ENCODE results near the gene CFB. TPM values are rescaled to one million over a fixed set of nuclear protein-coding genes. Genes with fewer than 3 reads are reported as not detected.
"Not testable (repeated sequence)": the region's sequence is repeated elsewhere in the genome, so short reads cannot be mapped to it uniquely, and the experiment has no call there.

The CFB gene
- total and polyA plus RNA-seq, 2 of the 13 experiments (the other 11 are each of a cell fraction or from before 2014, with no cell fraction given): 171 to 513 TPM

DNA sequence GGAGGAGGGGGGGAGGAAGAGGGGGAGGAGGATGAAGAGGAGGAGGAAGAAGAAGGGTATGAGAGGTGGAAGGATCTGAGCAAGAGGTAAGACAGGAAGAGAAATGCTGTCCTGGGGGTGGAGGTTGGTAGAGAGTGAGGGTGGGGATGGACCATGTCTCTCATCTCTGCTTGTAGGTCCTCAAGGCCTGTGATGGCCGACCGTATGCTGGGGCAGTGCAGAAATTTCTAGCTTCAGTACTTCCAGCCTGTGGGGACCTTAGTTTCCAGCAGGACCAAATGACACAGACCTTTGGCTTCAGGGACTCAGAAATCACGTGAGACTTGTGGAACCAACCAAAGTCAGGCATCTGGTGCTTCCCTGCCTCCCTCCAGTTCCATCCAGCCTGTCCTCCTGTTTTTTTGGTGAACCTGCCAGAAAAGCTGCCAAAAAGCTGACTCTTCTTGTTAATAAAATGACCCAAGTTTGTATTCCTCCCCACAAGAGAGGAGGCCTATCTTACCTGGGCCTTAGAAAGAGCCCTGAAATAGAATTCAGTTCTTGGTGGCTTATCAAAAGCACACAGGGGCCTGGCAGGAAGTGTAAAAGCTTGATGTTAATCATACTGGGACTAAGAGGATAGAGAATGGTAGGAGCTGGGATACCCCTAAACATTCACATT is 33.5 kb downstream of the CFB start (continued):
- no peak for TF ChIP-seq KDM5B (CRISPR knock-in tag; IDR thresholded peaks at IDR 0.05; ENCODE audit: borderline replicate concordance)
- TF ChIP-seq, protein P1, sequence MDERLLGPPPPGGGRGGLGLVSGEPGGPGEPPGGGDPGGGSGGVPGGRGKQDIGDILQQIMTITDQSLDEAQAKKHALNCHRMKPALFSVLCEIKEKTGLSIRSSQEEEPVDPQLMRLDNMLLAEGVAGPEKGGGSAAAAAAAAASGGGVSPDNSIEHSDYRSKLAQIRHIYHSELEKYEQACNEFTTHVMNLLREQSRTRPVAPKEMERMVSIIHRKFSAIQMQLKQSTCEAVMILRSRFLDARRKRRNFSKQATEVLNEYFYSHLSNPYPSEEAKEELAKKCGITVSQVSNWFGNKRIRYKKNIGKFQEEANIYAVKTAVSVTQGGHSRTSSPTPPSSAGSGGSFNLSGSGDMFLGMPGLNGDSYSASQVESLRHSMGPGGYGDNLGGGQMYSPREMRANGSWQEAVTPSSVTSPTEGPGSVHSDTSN (CRISPR knock-in tag; IDR thresholded peaks at IDR 0.05): no peak

DNA sequence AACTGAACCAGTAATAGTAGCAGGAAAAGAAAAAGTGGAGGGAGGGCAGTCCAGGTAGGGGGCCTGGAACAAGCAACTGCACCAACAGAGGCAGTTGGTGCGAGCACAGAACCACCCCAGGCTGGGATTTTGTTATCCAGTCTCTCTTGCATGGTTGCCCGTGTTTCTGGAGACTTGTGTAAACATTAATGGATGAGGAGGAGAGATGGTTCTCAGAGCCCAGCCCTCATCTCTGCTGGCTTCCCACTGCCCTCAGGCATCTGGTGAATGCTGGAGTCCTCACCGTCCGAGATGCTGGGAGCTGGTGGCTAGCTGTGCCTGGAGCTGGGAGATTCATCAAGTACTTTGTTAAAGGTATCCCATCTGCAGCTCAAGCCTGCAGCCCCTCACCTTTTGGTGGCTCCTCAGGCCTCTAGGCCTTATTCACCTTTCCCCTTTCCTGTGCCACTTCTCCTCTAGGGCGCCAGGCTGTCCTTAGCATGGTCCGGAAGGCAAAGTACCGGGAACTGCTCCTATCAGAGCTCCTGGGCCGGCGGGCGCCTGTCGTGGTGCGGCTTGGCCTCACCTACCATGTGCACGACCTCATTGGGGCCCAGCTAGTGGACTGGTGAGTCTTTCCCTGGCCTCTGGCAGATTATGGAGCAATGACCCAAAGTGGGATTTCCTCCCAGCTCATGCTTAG is 34.4 kb downstream of the CFB start:
- H4K20me1 ChIP-seq (ENCODE audit: insufficient read depth, low read length); H3K9me3 ChIP-seq (ENCODE audit: low read length); FAIRE-seq; H2AFZ ChIP-seq (ENCODE audit: low read length); H3K4me3 ChIP-seq (replicated peaks in 1 of 3; ENCODE audit: insufficient read depth in 1 of 3, low read depth in 2 of 3, low read length in 3 of 3); CTCF ChIA-PET (ENCODE audit: low intra/inter-chr PET ratio, low total read pairs); H3K4me2 ChIP-seq (ENCODE audit: low read depth, low read length); H3K27me3 ChIP-seq (ENCODE audit: control insufficient read depth in 1 of 2, insufficient read depth in 2 of 2, low read length in 2 of 2); H3K36me3 ChIP-seq (replicated peaks in 1 of 2; ENCODE audit: control insufficient read depth in 1 of 2, insufficient read depth in 2 of 2, low read length in 2 of 2); ATAC-seq; H3K79me2 ChIP-seq (ENCODE audit: insufficient read depth, low read length); DNase-seq (ENCODE audit: low spot score); intact Hi-C loops (cut with micrococcal nuclease; ENCODE audit: unreplicated experiment); BruUV-seq (replicated peaks); H3K27ac ChIP-seq (ENCODE audit: extremely low read length, insufficient read depth, low read length); H3K9ac ChIP-seq (ENCODE audit: insufficient read depth, low read depth, low read length); in situ Hi-C loops (cut with HindIII; ENCODE audit: extremely low pct_ligation_motif_present, low pct_unique_long_range_greater_than_20kb); H3K4me1 ChIP-seq (ENCODE audit: insufficient read depth, low read length): not testable (repeated sequence)
- 95% methylated on average over 13 of the region's 13 CpGs for WGBS (ENCODE audit: low lambda C conversion rate)
- POLR2A ChIA-PET: interaction anchor here (0.8 to 1.3 kb wide), 3 partner anchors 9 to 78 kb away, joined by 3 to 5 read pairs (median 3); partner anchors contain the start of genes DXO, NELFE, SKIC2 and ZBTB12

DNA sequence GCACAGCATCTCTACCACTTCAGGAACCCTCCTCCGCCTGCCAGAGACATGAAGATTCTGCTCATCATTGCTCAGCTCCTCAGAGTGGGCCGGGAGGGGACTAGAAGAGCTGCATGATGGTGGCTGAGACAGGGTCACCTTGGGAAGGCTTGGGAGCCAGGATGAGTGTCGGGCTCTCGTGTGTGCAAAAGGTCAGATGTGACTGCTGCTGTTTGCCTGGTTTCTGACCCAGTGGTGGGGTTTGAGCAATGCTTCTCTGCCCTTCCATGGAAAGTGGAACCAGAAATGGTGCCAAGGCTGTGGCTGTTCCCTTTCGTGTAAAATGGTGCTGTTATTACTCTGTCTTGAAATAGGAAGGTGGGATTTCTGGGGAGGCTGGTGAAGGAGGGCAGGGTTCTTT is 35.1 kb downstream of the CFB start:
- H3K27me3 ChIP-seq (ENCODE audit: control insufficient read depth in 1 of 2, insufficient read depth in 2 of 2, low read length in 2 of 2); H3K4me2 ChIP-seq (ENCODE audit: low read depth, low read length); H3K4me3 ChIP-seq (replicated peaks in 1 of 3; ENCODE audit: insufficient read depth in 1 of 3, low read depth in 2 of 3, low read length in 3 of 3); H2AFZ ChIP-seq (ENCODE audit: low read length); intact Hi-C loops (cut with micrococcal nuclease; ENCODE audit: unreplicated experiment); FAIRE-seq; H3K79me2 ChIP-seq (ENCODE audit: insufficient read depth, low read length); H4K20me1 ChIP-seq (ENCODE audit: insufficient read depth, low read length); BruUV-seq (replicated peaks); H3K4me1 ChIP-seq (ENCODE audit: insufficient read depth, low read length); H3K27ac ChIP-seq (ENCODE audit: extremely low read length, insufficient read depth, low read length); H3K36me3 ChIP-seq (replicated peaks in 1 of 2; ENCODE audit: control insufficient read depth in 1 of 2, insufficient read depth in 2 of 2, low read length in 2 of 2); H3K9me3 ChIP-seq (ENCODE audit: low read length); H3K9ac ChIP-seq (ENCODE audit: insufficient read depth, low read depth, low read length); CTCF ChIA-PET (ENCODE audit: low intra/inter-chr PET ratio, low total read pairs); DNase-seq (ENCODE audit: low spot score); in situ Hi-C loops (cut with HindIII; ENCODE audit: extremely low pct_ligation_motif_present, low pct_unique_long_range_greater_than_20kb): not testable (repeated sequence)
- POLR2A ChIA-PET: interaction anchor here (1.1 kb wide), 1 partner anchor 9 kb away, joined by 3 read pairs; the partner anchor contains the start of gene DXO
- WGBS (ENCODE audit: low lambda C conversion rate): no CpG with 5 or more reads among the region's 5 CpGs
- ATAC-seq: peak; percentile 4; the same call in 2 of the 3 replicates

DNA sequence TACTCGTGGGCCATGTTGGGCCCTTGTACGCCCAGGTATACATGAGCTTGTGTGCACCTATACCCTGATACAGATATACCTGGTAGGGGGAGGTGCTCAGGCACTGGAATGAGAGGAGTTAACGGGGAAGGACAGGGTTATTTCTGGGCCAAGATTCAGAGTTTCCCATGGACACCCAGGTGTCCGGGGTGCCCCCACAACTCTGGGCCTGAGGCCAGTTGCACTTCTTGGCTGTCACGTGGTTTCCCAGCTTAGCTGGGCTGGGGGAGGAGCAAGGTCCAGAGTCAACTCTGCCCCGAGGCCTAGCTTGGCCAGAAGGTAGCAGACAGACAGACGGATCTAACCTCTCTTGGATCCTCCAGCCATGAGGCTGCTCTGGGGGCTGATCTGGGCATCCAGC is 35.8 kb downstream of the CFB start, which contains the start of gene C4A:
TSS of gene C4A (plus strand) at position 314 of the 400 bp plus-strand sequence. CDS start at position 365, 51 bp downstream.
- DNase-seq (ENCODE audit: low spot score); H3K9me3 ChIP-seq (ENCODE audit: low read length); intact Hi-C loops (cut with micrococcal nuclease; ENCODE audit: unreplicated experiment); BruUV-seq (replicated peaks); H3K79me2 ChIP-seq (ENCODE audit: insufficient read depth, low read length); H3K4me2 ChIP-seq (ENCODE audit: low read depth, low read length); H3K27me3 ChIP-seq (ENCODE audit: control insufficient read depth in 1 of 2, insufficient read depth in 2 of 2, low read length in 2 of 2); H2AFZ ChIP-seq (ENCODE audit: low read length); H3K9ac ChIP-seq (ENCODE audit: insufficient read depth, low read depth, low read length); H4K20me1 ChIP-seq (ENCODE audit: insufficient read depth, low read length); H3K4me3 ChIP-seq (replicated peaks in 1 of 3; ENCODE audit: insufficient read depth in 1 of 3, low read depth in 2 of 3, low read length in 3 of 3); in situ Hi-C loops (cut with HindIII; ENCODE audit: extremely low pct_ligation_motif_present, low pct_unique_long_range_greater_than_20kb); H3K27ac ChIP-seq (ENCODE audit: extremely low read length, insufficient read depth, low read length); CTCF ChIA-PET (ENCODE audit: low intra/inter-chr PET ratio, low total read pairs); H3K36me3 ChIP-seq (replicated peaks in 1 of 2; ENCODE audit: control insufficient read depth in 1 of 2, insufficient read depth in 2 of 2, low read length in 2 of 2); H3K4me1 ChIP-seq (ENCODE audit: insufficient read depth, low read length); POLR2A ChIA-PET: not testable (repeated sequence)
- FAIRE-seq (peak; percentile 64), ATAC-seq (peak; percentile 85)
- WGBS (ENCODE audit: low lambda C conversion rate): no CpG with 5 or more reads among the region's 7 CpGs
